EL (cell line): ENCODE results near the gene SLC12A3.

ENCODE experiments used
- DNase-seq: peaks from one replicate; pipeline ENCODE4 v3.0.0-alpha.2; 2016

SLC12A3 gene

GRCh38 chr16:56894331-56894917 is 29.4 kb downstream of the SLC12A3 start:
- DNase-seq: no peak

GRCh38 chr16:56895813-56896212 is 30.8 kb downstream of the SLC12A3 start:
- DNase-seq: no peak

DNA sequence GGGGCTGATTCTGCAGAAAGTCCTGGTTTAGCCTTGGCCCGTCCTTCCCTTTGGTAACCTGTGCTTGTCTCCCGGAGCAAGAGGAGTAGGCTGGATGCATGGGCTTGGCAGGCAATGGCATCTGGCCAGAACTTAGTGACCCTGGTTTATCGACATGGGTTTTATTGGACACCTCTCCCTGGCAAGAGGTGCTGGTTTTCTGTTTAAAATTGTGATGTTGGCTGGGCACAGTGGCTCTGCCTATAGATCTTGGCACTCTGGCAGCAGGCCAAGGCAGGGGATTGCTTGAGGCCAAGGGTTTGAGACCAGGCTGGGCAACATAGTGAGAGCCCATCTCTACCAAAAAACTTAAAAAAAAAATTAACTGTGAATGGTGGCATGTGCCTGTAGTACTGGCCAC is 31.2 kb downstream of the SLC12A3 start:
- DNase-seq: no peak

GRCh38 chr16:56897026-56897799 is 32.2 kb downstream of the SLC12A3 start:
- no peak for DNase-seq

DNA sequence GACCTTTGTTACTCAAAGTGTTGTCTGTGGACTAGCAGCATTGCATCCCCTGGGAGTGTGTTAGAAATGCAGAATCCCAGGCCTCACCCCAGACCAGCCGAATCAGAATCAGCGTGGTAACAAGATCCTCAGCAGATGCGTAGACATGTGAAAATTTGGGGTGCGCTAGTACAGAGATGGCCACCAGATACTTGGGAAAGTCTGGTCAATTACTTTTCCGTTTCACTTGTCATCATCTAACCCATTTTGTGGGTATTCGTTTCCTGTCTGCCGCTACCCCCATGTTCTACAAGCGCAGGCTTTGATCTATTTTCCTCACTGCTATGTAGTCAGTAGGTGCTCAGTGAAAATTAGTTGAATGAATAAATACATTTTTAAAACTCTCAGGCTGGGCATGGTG is 33.8 kb downstream of the SLC12A3 start:
- no peak for DNase-seq

DNA sequence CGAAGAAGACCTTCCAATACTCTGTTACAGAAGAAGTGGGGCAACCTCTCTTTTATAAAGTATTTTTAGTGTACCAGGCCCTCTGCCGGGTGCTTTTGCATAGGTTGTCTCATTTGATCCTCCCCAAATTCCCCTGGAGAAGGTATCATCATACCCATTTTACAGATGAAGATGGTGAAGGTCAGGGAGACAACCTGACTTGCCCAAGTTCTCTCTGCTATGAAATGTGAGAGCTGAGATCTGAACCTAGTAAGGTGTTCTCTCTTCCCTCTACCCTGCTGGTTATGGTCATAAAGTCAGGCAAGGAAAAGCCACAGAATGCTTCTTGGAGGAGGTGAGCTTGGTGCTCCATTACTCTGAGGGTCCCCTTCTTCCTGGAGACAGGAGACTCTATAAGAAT is 38.9 kb downstream of the SLC12A3 start:
- no peak for DNase-seq

DNA sequence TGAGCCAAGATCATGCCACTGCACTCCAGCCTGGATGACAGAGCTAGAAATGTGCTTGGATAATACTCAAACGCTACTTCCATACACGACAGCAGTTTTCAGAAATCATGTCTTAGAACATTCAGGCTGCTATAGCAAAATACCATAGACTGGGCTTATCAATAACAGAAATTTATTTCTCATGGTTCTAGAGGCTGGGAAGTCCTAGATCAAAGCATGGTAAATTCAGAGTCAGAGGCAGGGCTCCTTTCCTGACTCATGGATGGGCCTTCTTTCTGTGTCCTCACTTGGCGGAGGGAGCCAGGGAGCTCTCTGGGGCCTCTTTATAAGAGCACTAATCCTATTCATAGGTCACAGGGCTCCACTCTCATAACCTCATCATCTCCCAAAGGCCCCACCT is 42.4 kb downstream of the SLC12A3 start:
- DNase-seq: no peak

DNA sequence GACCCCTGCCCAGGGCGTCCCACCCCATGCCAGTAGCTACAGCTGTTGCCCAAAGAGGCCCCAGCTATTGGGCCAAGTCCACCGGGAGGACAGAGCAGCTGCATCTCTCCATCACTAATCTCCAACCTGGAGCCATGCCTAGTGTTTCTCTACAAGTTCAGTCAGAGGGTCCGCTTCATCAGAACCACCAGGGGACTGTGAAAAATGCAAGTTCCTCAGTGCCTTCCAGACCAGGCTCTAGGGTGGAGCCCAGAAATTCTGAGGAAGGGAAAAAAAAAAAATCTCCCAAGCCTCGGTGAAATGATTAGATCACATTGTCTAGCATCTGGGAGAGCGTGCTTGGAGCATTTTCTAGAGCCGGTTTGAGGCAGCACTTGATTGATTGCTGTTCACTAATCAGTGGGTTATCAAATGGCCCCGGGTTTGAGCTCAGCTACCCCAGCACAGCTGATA is 44.5 kb downstream of the SLC12A3 start:
- DNase-seq: no peak

DNA sequence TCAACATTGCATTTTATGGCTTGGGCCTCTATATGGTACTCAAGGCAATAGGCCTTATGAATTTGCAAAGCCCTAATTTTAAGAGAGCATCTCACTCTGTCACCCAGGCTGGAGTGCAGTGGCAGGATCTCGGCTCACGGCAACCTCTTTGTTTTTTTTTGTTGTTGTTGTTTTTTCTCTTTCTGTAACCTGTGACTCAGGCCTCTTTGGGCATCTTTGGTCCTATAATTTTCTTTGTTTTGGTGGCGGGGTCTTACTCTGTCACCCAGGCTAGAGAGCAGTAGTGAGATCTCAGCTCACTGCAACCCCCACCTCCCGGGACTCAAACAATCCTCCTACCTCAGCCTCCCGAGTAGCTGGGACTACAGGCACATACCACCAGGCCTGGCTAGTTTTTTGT is 45.1 kb downstream of the SLC12A3 start:
- no peak for DNase-seq

DNA sequence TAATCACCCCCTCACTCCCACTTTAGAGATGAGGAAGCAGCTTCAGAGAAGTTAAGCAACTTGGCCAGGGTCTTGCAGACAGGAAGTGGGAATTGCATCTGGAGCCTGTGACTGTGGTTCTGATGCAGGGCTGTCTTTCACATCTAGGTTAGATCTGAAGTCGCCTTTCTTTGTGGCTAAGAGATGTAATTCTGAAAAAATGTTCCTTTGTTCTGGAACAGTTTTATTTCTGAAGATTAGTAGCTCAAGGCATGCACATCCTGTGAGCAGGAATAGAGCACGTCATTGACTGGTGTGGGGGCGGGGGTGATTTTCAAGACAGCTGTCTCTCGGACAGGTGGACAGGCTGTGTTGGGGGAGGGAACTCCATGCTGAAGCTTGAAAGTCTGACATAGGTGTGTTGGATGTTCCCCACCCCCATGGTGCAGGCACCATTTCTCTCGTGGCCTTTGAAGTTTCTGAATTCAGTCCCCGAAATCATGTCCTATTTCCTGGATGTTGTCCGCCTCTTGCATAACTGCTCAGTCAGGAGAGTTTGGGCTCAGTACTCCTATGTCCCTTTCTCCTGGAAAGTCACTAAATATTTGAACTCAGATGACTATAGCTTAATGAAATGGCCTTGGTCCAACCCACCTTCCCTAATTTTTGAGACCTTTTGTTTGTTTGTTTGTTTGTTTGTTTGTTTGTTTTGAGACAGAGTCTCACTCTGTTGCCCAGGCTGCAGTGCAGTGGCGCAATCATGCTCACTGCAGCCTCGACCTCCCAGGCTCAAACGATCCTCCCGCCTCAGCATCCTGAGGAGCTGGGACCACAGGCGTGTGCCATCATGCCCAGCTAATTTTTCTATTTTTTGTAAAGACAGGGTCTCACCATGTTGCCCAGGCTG is 45.9 kb downstream of the SLC12A3 start:
- DNase-seq: peak; percentile 89

DNA sequence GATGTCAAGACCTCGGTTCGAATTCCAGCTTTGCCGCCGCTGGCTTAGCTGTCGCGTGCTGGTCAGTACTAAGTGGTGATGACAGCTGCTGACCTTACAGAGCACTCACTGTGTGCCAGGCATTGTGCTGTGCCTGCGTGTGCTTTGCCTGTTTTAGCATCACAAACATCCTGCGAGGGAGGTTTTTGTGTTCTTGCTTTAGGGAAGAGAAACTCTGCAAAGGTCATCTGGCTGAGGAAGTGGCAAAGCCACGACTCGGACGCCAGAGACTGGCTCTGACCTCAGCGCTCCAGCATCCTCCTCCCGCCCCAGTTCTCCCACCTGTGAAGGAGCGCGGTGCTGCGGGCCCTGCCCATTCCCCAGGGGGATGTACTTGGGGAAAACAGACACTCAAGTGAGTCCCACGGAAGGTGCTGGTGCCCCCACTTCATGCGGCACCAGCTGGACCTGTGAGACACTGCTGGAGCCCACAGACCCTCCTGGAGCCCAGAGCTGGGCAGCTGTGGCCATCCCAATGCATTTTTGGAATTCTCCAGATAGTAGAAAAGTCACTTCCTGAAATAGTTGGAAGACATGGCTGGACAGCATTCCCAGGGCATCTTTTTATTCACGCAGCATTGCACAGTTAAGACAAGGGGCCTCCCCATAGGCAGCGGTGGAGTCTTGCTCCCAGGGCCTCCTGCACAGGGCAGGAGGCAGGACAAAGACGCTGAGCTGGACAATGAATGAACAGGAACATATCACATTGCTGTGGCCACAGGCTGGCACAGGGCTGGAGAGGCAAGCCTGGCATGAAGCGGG is 47.0 kb downstream of the SLC12A3 start:
- peak; percentile 81 for DNase-seq

DNA sequence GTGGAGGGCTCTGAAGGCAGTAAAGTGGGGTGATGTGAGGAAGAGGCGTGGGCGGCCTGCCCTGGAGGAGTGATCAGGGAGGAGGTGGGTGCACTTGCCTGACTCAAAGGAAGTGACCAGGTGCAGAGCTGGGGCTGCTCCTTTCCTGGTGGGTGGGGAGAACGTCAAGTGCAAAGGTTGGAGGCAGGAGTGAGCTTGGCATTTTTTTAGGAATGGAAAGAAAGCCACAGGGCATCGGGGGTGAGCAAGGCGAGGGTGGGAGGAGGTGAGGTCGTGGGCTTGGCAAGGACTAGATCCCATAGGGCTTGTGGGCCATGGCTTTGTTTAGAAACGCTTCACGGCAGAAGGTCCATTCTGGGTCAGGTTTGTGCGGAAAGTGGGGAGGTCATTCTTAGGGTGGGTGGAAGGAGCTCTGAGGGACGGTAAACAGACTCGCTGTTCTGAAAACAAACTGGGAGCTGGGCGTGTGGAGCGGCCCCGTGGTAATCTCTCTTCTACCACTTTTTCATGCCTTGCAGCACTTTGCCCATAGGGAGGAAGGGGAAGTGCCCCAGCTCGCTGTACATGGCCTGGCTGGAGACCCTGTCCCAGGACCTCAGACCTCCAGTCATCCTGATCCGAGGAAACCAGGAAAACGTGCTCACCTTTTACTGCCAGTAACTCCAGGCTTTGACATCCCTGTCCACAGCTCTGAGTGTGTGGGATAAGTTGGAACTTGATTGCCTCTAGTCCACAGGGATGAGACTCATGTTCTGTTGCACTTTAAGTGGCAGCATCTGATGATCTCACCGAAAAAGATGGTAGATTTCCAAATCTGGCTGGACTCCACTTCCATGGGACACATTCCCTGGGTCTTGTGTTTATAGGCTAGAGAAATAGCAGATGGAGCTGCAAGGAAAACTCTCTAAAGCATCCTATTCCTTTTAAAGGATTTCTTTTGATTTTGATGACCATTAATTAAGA is 48.0 kb downstream of the SLC12A3 start:
- DNase-seq: peak; percentile 85

GRCh38 chr16:56914896-56915295 is 49.9 kb downstream of the SLC12A3 start:
- no peak for DNase-seq

DNA sequence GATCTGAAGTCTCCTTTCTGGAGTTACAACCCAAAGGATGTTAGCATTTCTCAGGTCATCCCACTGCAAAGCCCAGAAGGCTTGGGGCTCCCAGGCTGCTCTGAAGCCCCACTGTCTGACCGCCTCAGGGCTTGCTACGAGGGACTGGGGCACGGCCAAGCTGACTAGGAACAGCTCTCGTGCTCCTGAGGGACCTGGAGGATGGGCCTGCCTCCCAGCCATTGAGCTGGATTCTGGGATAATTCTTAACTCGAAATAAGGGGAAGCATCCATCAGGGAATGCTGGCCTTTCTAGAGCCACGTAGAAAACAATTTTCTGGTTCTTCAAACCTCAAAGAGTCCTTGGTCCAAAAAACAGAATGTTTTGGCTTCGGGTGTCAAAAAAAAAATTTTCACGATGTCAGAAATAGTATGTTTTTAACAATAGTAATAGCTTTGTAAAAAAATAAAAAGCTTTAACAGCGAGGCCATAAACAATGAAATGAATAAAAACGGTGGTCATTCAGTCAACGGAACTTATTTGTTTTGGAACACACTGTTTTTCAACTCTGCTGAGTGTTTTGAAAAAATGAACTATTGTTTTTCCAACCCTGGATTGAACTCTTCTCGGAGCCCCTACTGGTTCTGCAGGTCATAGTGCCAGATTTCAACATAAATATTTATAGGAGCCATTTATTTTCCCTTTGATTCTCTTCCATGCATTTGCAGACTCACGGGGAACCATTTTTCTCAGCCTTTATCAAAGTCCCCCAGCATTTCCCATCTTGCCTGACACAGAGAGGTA is 50.5 kb downstream of the SLC12A3 start:
- no peak for DNase-seq

DNA sequence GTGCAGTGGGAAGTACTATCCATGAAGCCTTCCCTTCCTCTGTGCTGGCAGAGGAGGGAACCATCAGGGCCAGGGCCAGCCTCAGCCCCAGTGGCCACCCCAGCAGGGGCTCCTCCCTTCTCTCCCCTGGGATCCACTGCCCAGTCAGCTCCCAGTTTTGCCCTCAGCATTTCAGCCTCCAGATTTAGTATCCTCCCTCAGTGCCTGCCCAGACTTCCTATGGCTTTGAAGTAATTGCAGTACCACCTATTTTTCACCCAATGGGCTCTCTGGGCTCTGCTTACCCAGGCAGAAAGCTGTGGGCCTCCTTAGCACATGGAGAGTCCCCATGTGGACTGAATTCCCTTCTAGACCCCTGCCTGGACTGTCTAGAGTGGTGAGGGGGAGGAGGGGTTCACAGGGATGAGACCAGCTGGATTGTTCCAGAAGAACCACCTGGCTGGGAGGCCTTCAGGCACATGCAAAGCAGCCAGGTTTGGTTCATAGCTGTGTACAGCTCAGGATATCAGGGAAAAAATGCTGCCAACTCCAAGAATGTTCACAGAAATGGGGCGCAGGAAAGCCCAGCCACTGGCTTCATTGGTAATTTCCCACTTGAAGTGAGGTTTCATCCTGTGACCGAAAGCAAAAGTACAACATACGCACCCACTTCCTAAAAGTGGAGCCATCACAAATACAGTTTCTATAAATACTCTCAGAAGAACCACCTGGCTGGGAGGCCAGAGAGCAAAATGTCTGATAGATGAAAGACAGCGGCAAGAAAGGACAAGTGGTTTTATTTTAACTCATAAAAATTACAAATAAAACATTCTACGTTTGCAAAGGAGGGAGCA is 51.8 kb downstream of the SLC12A3 start:
- DNase-seq: no peak

GRCh38 chr16:56918467-56919012 is 53.5 kb downstream of the SLC12A3 start:
- no peak for DNase-seq

DNA sequence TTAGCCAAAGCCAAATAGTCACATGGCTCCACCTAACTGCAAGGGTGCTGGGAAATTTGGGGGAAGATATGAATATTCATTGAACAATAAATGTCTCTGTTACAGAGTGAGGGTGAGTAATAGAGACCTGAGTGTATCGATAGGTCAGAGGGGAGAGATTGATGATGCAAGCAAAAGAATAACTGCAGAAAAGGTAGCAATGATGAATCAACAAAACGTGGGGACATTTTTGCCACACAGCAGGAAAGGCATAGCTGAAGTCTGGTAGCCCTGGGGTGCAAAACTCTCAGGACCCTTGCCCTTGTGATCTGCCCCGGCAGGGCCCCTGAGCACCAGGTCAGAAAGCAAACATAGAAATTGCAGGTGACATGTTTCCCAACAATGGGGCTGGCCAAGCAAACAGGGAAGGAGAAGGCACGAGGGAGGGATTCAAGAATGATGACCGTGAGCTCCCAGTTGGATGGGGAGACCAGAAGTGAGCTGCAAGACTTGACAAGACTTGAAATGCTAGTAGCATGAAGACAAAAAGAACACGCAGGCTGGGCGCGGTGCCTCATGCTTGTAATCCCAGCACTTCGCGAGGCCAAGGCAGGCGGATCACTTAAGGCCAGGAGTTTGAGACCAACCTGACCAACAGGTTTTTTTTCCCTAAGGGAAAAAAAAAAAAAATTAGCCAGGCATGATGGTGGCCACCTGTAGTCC is 54.2 kb downstream of the SLC12A3 start:
- DNase-seq: no peak

GRCh38 chr16:56921571-56921970 is 56.6 kb downstream of the SLC12A3 start:
- DNase-seq: no peak
